Activated naive CD4-positive, alpha-beta T cell treated with anti-CD3 and anti-CD28 coated beads, Interleukin-2, amount 50 U/mL, for 72 hours (primary cell): Measurements from ENCODE around the gene KLHL13. TPM values are rescaled to one million over a fixed set of nuclear protein-coding genes. Genes with fewer than 3 reads are reported as not detected.
"Not testable (repeated sequence)": the region's sequence is repeated elsewhere in the genome, so short reads cannot be mapped to it uniquely, and the experiment has no call there.

ENCODE experiments used
- ATAC-seq, 2 donors: fragments of 150-1000 bp; cut with Tn5 transposase; 2 replicates each; pipeline ENCODE4 v1.10.0; 2021; ENCODE audit warnings: mild to moderate bottlenecking in 2 of 2, moderate library complexity in 2 of 2
- DNase-seq, 2 donors: peaks; one replicate each; pipeline ENCODE4 v3.0.0; 2021 to 2022; ENCODE audit warnings: low spot score in 2 of 2
- H3K27ac Mint-ChIP-seq, 2 donors: one replicate each; pipeline ENCODE4 v1.8.0; 2022; ENCODE audit warnings: mild to moderate bottlenecking in 2 of 2, mixed read lengths in 2 of 2
- H3K36me3 Mint-ChIP-seq, 2 donors: one replicate each; pipeline ENCODE4 v1.8.0; 2022; ENCODE audit warnings: mixed read lengths in 2 of 2
- H3K9me3 Mint-ChIP-seq, 2 donors: one replicate each; pipeline ENCODE4 v1.8.0; 2022; ENCODE audit warnings: mixed read lengths in 2 of 2
- total RNA-seq, 2 donors: library from RNA; stranded (reverse); gene quantifications; one replicate each; pipeline ENCODE4 v1.2.3, GENCODE V29; 2022

KLHL13 gene
- total RNA-seq, 2 donors from 2014 or later = 0.48 to 1.4 TPM

DNA sequence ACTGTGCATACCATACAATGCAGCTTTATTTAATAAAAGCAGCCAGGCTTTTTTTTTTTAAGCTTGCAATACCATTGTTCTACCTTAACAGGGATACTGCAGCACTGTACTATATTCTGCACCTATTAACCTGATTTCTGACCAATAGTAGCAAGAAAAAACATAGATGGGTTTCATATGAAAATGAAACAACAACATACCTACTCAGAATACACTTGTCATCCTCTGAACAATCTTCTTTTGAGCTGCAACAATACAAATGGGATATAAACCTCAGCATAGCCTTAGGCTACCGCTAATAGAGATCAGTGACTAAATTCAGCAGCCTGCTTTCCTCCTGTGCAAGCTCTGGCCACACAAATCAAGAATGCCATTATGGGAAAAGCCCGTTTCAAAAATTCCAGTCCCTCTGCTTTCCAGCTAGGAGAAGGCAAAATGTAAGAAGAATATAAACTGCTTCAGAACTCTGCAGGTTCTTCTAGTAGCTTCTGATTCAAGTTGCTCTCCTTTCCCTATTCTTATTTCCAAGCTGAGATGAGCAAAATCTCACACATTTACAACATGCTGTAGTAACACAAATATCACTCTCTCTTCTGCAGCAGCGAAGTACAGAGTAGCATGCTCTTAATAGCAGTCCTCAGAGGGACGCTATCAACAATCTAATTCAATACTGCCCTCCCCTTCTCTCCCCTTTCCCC is 143.4 kb downstream of the KLHL13 start:
- Mint-ChIP-seq H3K9me3 (no peaks in the 10 kb centered on the region), H3K27ac (no peak overlapping the region), H3K36me3 (no peaks in the 10 kb centered on the region)
- ATAC-seq (no peak), DNase-seq (no peak)

DNA sequence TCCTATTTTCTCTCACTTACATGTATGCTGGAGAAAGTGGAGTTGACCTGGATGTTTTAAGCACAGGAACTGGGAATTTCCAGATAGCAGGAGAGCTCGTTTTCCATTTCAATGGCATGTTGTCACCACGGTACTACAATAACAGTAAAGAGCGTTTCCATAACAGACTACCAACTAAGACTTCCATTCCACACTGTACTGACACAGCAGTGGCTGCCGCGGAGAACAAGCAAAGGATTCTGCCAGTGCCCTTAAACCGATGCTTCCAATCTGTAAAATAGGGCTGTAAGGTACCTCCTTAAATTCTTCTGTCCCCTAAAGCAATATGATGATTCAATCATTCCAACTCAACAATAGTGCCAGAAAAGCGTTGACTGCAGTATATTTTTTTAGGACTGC is 143.9 kb downstream of the KLHL13 start:
- Mint-ChIP-seq H3K27ac (peak overlapping the region in 1 of 2 donors; percentile 50), H3K9me3 (no peaks in the 10 kb centered on the region), H3K36me3 (no peaks in the 10 kb centered on the region)
- DNase-seq (no peak), ATAC-seq (no peak)

DNA sequence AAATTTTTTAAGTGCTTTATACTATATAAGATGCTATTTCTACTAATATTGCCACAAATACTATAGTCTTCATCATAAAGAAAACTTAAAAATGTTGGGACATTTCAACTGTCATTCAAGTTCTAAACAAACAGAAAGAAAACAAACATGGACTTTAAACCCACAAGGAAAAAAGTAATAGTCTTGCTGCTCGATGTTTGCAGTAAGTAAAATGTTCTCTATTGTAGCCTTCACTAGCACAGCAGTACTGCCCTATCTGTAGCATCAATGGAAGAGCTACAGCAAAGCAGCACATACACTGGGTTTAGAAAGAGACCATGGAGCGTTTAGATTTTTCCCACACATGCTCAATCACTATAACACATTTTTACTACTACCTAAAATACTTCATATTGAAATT is 146.8 kb downstream of the KLHL13 start:
- Mint-ChIP-seq H3K27ac (no peak overlapping the region), H3K9me3 (no peaks in the 10 kb centered on the region), H3K36me3 (no peaks in the 10 kb centered on the region)
- no peak for DNase-seq
- ATAC-seq = no peak

DNA sequence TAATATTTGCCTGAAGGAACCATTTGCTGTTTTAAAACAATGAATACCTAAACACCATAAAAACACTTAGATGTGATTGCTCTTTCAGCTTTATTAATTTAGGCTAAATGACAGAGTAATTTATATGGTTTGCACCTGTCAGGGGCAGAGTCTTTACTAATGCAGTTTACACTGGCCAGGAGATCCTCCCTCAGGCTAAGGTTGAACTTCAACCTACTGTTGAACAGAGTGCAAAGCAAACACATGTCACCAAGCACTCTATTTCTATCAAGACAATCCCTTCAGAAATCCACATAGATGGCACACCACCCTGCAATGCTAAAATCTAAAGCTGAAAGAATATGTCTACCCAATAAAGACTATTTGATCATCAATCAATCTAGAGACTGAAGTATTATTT is 147.3 kb downstream of the KLHL13 start:
- Mint-ChIP-seq H3K36me3 (no peaks in the 10 kb centered on the region), H3K27ac (no peak overlapping the region), H3K9me3 (no peaks in the 10 kb centered on the region)
- no peak for ATAC-seq
- DNase-seq = no peak

DNA sequence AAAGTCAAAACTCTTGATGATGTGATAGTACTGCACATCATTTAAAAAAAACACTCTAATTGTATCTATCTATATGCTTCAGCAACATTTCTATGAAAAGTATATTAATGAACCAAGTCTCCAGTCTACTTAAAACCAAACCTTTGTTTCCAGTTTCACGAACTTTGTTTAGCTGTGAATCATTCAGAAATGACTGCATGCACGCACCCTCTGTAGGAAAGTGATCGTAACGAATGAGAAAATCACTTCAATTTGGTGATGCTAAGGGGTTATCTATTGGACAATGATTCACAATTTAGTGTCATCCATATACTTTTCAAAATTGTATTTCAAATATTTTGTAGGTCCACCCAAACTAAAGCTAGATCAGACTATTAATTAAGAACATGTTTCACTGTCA is 157.6 kb downstream of the KLHL13 start:
- Mint-ChIP-seq H3K9me3 (no peaks in the 10 kb centered on the region), H3K36me3 (no peaks in the 10 kb centered on the region), H3K27ac (no peak overlapping the region)
- ATAC-seq (no peak), DNase-seq (no peak)

DNA sequence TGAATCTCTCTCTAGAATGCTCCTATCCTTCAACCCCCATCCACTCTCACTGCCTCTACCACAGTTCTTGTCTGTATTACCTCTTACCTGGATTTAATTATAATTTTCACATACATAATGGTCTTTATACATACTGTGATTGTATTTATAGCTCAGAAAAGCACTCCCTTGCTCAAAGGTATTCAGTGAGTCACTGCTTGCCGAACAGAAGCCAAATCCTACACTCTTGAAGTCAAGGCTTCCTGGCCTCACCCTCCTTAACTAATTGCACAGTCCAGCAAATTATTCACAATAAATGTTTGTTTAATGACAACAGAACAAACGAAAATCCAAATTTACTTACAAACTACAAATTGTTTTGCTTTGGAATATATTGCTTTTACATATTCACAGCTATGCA is 159.5 kb downstream of the KLHL13 start:
- no peak overlapping the region for H3K27ac Mint-ChIP-seq
- no peaks in the 10 kb centered on the region for H3K36me3 Mint-ChIP-seq
- DNase-seq = no peak
- no peaks in the 10 kb centered on the region for H3K9me3 Mint-ChIP-seq
- ATAC-seq = no peak

DNA sequence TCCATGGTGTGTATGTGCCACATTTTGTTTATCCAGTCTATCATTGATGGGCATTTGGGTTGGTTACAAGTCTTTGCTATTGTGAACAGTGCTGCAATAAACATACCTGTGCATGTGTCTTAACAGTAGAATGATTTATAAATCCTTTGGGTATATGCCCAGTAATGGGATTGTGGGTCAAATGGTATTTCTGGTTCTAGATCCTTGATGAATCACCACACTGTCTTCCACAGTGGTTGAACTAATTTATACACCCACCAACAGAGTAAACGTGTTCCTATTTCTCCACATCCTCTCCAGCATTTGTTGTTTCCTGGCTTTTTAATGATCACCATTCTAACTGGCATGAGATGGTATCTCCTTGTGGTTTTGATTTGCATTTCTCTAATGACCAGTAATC is 177.3 kb downstream of the KLHL13 start:
- not testable (repeated sequence) for H3K27ac Mint-ChIP-seq, H3K36me3 Mint-ChIP-seq, DNase-seq, H3K9me3 Mint-ChIP-seq, ATAC-seq

DNA sequence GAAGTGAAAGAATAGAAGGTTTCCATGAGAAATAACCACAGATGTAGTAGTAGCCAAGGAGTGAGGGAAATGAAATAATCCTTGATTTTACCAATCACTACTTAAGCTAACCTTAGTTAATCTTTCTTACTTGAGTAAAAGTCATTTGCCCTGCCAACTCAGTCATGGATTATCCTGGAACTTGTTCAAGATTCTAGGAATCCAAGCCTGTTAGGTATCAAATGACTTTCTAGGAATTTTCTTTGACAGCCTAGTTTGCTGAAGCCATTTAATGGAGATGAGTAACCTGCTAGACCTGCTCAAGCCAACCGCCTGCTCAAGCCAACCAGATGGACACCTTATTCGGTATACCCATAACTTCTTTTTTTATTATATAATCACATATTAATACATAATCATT is 180.5 kb downstream of the KLHL13 start:
- no peak for ATAC-seq
- Mint-ChIP-seq H3K36me3 (no peaks in the 10 kb centered on the region), H3K27ac (no peak overlapping the region), H3K9me3 (no peaks in the 10 kb centered on the region)
- DNase-seq = no peak

DNA sequence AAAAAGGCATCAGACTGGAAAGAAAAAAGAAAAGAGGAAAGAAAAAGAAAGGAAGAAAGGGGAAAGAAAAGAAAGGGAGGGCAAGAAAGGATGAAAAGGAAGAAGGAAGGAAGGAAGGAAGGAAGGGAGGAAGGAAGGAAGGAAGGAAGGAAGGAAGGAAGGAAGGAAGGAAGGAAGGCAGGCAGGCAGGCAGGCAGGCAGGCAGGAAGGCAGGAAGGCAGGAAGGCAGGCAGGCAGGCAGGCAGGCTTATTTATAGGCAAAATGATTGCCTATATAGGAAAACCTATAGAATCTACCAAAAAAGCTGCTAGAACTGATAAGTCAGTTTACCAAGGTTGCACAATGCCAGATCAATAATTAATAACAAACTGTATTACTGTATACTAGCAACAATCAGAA is 186.5 kb downstream of the KLHL13 start:
- not testable (repeated sequence) for DNase-seq, ATAC-seq, H3K36me3 Mint-ChIP-seq, H3K27ac Mint-ChIP-seq, H3K9me3 Mint-ChIP-seq

DNA sequence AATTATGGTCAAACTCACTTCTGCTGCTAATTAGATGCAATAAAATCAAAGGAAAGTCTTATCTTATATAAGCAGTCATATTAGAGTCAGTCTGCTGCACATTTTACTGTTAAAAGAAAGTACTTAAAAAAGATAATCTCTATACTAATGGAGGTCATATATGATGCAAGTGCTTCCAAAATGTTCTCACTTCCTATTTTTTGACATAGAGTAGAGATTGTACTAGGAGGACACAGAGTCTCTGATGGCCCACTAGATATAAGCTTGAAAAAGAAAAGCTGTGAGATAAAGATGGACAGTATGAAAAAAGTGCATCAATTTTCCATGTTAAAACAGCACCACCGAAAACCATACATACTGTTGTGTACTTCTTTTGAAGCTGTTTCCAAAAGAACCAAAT is 196.9 kb downstream of the KLHL13 start:
- ATAC-seq (no peak), DNase-seq (no peak)
- no peaks in the 10 kb centered on the region for H3K9me3 Mint-ChIP-seq
- no peaks in the 10 kb centered on the region for H3K36me3 Mint-ChIP-seq
- no peak overlapping the region for H3K27ac Mint-ChIP-seq

DNA sequence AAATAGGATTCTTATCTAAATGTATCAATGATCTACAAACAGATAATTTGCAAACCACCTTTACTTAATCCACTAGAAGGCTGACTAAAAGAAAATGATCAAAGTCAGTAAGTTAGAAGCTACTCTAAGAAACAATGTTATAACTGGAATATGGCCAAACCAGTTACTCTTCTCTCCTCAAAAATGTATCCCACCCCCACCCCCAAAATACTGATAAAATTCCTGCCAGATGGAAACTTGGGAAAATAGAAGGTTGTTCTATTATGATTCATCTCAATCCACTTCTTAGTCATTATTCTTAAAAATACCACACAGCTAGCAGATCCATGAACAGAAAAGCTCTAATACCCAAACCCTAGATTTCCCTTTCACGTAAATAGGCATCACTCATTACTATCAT is 206.4 kb downstream of the KLHL13 start:
- no peak for ATAC-seq
- no peak for DNase-seq
- H3K27ac Mint-ChIP-seq = no peak overlapping the region
- no peaks in the 10 kb centered on the region for H3K36me3 Mint-ChIP-seq
- no peaks in the 10 kb centered on the region for H3K9me3 Mint-ChIP-seq

DNA sequence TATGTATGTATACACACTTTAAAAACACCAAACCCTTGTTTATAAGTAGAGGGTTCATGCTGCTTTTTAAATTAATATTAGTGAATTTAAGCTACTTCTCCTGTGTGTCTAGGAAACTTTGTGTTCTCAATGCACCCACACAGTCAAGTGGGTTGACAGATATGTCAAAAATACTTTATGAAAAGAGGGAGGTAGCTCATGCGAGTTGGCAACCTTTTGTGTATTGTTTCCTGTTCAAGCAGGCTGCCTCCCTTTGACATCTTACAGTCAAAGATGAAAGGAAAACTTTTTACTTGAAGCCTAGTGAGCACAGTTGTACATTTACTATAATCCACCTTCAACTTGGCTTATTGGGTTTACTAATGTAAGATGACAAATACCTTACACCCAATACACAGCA is 218.4 kb downstream of the KLHL13 start:
- DNase-seq = no peak
- no peak for ATAC-seq
- Mint-ChIP-seq H3K36me3 (no peaks in the 10 kb centered on the region), H3K27ac (no peak overlapping the region), H3K9me3 (no peaks in the 10 kb centered on the region)

DNA sequence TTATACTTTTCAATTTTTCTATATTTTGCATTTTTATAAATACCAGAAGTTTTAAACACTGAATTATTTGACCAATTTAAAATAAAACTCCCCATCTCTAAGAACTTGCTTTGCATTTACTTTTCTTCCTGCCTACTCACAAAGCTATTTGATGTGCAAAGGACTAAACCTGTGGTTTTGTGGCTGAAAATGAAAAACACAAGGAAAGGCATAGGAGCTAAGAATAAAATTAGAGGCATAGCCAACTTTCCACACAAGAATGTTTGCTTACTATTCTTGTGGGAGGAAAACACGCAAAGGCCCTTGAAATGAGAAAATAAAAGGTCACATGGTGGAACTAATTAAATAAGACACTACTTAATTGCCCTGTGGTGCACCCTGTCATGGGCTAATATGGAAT is 221.2 kb downstream of the KLHL13 start:
- Mint-ChIP-seq H3K9me3 (no peaks in the 10 kb centered on the region), H3K36me3 (no peaks in the 10 kb centered on the region), H3K27ac (no peak overlapping the region)
- DNase-seq (no peak), ATAC-seq (no peak)

DNA sequence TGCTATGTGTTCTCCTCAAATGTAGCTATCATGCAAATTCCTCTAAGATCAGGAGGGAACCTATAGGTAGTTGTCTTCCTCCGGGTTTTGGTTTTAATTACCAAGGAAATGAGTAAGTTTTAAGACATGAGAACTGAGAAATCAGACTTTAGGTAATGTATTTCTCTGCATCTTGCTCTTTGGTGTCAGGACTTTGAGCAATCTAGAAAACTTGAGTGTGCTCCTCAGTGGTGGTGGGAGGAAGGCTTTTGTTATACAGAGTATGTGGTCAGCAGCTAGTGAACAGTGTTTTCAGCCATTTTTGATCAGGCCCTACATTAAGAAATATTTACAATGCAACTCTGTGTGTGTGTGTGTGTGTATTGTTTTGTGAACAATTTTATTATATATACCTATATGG is 224.1 kb downstream of the KLHL13 start:
- peak in 1 of 2 donors; percentile 63 for ATAC-seq
- no peak overlapping the region for H3K27ac Mint-ChIP-seq
- no peak for DNase-seq
- H3K36me3 Mint-ChIP-seq = no peaks in the 10 kb centered on the region
- H3K9me3 Mint-ChIP-seq = no peaks in the 10 kb centered on the region

DNA sequence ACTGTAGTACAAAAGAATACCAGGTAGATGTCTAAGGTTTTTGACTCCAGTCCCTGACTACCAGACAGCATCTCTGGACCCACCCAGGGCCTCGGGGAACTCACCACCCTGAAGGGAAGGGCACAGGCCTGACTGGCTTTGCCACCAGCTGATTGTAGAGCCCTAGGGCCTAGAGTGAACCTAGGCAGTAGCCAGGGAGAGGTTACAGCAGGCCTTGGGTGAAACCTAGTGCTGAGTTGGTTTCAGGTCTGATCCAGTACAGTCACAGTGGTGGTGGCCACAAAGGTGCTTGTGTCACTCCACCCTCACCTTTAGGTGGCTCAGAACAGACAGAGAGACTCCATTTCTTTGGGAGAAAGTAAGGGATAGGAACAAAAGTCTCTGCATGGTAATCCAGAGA is 244.8 kb downstream of the KLHL13 start:
- H3K9me3 Mint-ChIP-seq = peaks cover 3 to 11% of the 10 kb centered on the region in 2 donors
- H3K36me3 Mint-ChIP-seq = no peaks in the 10 kb centered on the region
- no peak for ATAC-seq
- no peak overlapping the region for H3K27ac Mint-ChIP-seq
- DNase-seq = no peak

DNA sequence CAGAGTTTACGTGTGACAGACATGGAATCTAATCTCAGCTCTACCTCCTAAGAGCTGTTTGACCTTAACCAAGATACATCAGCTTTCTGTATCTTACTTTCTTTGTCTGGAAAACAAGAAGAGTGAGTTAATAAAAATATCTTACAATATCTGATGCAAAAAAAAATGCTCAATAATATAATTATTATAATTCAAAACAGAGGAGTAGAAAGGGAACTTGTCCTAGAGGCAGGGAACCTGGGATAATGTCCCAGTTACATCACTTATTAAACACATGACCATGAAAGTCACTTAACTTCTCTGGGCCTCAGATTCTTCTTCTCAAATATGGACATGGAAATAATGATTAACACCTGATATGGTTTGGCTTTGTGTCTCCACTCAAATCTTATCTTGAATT is 256.1 kb downstream of the KLHL13 start:
- Mint-ChIP-seq H3K36me3 (no peaks in the 10 kb centered on the region), H3K9me3 (no peaks in the 10 kb centered on the region), H3K27ac (no peak overlapping the region)
- ATAC-seq = no peak
- no peak for DNase-seq

DNA sequence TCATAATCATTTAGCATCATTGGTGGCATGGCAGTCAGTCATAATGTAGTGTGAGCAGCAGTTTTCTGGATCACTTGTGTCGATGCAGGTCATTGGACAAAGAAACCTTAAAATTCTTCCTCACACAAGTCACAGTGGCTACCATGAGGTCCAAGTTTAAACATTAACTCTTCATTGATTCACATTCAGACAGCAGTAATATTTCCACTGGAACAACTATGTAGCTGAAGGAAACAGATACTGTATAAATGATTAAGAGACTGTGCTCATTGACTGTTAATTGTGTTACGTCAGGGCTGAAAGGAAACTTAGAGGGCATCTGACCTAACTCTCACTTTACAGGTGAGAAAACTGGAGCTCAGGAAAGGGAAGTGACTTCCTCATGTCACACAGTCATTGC is 261.8 kb downstream of the KLHL13 start:
- Mint-ChIP-seq H3K27ac (no peak overlapping the region), H3K36me3 (no peaks in the 10 kb centered on the region), H3K9me3 (no peaks in the 10 kb centered on the region)
- ATAC-seq (no peak), DNase-seq (no peak)

DNA sequence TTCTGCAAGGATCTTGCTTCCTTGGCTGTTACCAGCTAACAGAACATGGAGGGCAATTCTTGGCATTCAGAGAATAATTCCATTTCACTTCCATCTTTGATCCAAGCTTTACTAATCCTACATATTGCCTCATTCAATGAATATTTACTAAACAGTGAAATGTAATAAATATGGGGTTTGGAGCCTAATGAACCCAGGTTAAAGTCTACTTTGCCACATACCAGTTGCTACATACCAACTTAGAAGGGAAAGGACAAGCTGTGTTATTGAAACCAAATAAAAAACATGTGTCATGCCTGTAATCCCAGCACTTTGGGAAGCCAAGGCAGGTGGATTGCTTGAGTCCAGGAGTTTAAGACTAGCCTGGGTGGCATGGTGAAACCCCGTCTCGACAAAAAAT is 265.6 kb downstream of the KLHL13 start:
- Mint-ChIP-seq H3K9me3 (no peaks in the 10 kb centered on the region), H3K27ac (no peak overlapping the region), H3K36me3 (no peaks in the 10 kb centered on the region)
- DNase-seq (no peak), ATAC-seq (no peak)
